Measurements from ENCODE around the gene LRRC8C.

Gene LRRC8C

DNA sequence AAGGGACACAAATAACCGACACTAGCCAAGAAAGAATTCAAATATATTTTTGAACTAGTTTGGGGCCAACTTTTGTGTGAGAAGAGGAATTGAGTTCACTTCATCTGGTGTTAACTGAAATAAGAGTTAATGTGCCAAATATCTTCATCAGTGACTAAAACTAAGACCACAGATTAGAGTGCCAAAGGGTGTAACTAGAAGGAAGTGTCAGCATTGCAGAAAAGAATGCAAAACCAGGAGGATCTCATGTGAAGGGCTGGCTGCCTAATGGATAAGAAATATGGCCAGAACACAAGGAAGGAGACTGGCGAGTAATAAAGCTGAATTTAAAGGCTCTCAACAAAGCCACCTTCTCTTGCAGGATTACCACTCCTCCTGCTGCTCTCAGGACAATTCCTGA is 126.1 kb downstream of the LRRC8C start:
- no peaks in the 10 kb centered on the region for H3K36me3 ChIP-seq (replicated peaks)
- no peaks in the 10 kb centered on the region for H3K27me3 ChIP-seq (replicated peaks)
- no peak for DNase-seq
- in situ Hi-C loops (cut with HindIII; ENCODE audit: low pct_ligation_motif_present, low sequenced_read_pairs): no loop called here
- no peak overlapping the region for H3K4me3 ChIP-seq (ENCODE audit: low read depth, low read length)
- no peak overlapping the region for H3K27ac ChIP-seq
- TF ChIP-seq, protein P1, sequence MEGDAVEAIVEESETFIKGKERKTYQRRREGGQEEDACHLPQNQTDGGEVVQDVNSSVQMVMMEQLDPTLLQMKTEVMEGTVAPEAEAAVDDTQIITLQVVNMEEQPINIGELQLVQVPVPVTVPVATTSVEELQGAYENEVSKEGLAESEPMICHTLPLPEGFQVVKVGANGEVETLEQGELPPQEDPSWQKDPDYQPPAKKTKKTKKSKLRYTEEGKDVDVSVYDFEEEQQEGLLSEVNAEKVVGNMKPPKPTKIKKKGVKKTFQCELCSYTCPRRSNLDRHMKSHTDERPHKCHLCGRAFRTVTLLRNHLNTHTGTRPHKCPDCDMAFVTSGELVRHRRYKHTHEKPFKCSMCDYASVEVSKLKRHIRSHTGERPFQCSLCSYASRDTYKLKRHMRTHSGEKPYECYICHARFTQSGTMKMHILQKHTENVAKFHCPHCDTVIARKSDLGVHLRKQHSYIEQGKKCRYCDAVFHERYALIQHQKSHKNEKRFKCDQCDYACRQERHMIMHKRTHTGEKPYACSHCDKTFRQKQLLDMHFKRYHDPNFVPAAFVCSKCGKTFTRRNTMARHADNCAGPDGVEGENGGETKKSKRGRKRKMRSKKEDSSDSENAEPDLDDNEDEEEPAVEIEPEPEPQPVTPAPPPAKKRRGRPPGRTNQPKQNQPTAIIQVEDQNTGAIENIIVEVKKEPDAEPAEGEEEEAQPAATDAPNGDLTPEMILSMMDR (IDR thresholded peaks at IDR 0.05; ENCODE audit: low read depth, low read length, missing control alignments): no peak

DNA sequence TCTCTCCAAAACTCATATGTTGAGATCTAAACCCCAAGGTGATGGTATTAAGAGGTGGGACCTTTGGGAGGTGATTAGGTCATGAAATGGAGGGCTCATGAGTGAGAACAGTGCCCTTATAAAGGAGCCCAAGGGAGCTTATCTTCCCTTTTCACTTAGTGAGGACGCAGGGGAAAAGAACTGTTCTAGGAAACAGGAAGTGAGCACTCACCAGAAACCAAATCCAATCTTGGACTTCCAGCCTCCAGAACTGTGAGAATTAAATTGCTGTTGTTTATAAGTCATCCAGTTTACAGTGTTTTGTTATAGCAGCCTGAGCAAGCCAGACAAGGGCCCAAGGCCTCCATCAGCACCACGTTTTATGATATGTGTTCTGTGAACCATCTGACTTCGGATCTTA is 127.6 kb downstream of the LRRC8C start:
- TF ChIP-seq, protein P1 (IDR thresholded peaks at IDR 0.05; ENCODE audit: low read depth, low read length, missing control alignments): no peak
- no peak overlapping the region for H3K4me3 ChIP-seq (ENCODE audit: low read depth, low read length)
- H3K27ac ChIP-seq: no peak overlapping the region
- in situ Hi-C loops (cut with HindIII; ENCODE audit: low pct_ligation_motif_present, low sequenced_read_pairs): no loop called here
- no peak for DNase-seq
- no peaks in the 10 kb centered on the region for H3K27me3 ChIP-seq (replicated peaks)
- no peaks in the 10 kb centered on the region for H3K36me3 ChIP-seq (replicated peaks)

DNA sequence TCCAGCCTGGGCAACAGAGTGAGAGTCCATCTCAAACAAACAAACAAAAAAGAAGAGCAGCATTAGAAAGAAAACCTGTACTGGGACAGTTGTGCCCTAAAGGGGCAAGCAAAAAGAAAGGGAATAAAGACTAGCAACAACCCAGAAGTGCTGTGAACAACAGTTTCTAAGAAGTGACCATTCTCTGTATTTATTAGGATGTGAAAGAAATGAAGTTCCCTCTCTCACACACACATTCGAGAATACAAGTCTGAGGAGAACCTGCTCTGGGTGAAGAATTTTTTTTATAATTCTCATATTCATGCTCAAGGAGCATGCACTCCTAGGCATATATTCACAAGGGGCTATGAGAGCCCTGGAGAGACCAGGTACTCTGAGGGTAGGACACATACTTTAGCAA is 128.4 kb downstream of the LRRC8C start:
- DNase-seq: no peak
- Histone ChIP-seq H3K27ac (no peak overlapping the region), H3K4me3 (ENCODE audit: low read depth, low read length) (no peak overlapping the region), H3K27me3 (replicated peaks) (no peaks in the 10 kb centered on the region), H3K36me3 (replicated peaks) (no peaks in the 10 kb centered on the region)
- in situ Hi-C loops (cut with HindIII; ENCODE audit: low pct_ligation_motif_present, low sequenced_read_pairs): no loop called here
- TF ChIP-seq, protein P1 (IDR thresholded peaks at IDR 0.05; ENCODE audit: low read depth, low read length, missing control alignments): no peak

DNA sequence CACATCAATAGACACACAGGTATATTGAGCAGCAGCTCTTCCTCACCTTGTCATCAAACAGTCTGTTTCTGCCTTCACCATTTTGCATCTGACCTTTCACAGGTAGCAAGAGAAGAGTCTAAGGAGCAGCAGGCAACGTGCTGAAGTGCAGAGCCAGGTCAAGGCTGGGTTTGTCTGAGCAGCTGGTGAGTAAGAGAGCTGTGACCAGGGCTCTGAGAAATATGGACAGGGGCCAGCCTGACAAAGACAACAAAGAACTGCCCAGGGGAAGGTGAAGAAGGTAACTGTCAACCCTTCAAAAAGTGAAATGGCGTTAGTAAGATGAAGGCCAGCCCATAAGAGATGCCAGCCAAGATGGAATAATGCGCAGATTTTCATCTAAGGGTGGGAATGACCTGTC is 129.0 kb downstream of the LRRC8C start:
- no peak overlapping the region for H3K4me3 ChIP-seq (ENCODE audit: low read depth, low read length)
- no peaks in the 10 kb centered on the region for H3K27me3 ChIP-seq (replicated peaks)
- no peaks in the 10 kb centered on the region for H3K36me3 ChIP-seq (replicated peaks)
- H3K27ac ChIP-seq: no peak overlapping the region
- TF ChIP-seq, protein P1 (IDR thresholded peaks at IDR 0.05; ENCODE audit: low read depth, low read length, missing control alignments): no peak
- DNase-seq: no peak
- in situ Hi-C loops (cut with HindIII; ENCODE audit: low pct_ligation_motif_present, low sequenced_read_pairs): no loop called here

DNA sequence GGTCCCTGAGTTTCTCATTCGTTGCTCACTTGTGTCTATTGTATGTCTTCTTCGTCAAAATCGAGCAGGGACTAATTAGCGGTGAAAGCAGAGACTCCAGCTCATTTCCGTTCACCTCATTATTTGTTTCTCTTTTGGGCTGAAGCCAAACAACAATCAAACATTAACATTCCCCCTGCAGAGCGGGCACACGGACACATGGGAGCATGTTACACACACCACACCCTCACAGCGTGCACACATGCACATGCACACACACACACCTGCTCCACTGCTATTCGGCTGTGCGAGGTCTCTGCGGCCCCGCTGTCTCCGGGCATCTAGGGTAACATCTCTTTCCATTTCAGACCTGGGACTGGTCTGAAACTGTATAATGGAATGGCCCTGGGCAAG is 129.5 kb downstream of the LRRC8C start:
- no peak for DNase-seq
- TF ChIP-seq, protein P1 (IDR thresholded peaks at IDR 0.05; ENCODE audit: low read depth, low read length, missing control alignments): no peak
- Histone ChIP-seq H3K4me3 (ENCODE audit: low read depth, low read length) (peak overlapping the region; percentile 64), H3K36me3 (replicated peaks) (no peaks in the 10 kb centered on the region), H3K27ac (no peak overlapping the region), H3K27me3 (replicated peaks) (no peaks in the 10 kb centered on the region)
- in situ Hi-C loops (cut with HindIII; ENCODE audit: low pct_ligation_motif_present, low sequenced_read_pairs): no loop called here
